Body of pancreas (tissue), 4 donors: Measurements from ENCODE around the gene DMBX1. TPM values are rescaled to one million over a fixed set of nuclear protein-coding genes. Genes with fewer than 3 reads are reported as not detected.

Experiments
- ATAC-seq: fragments of 150-250 bp; one replicate; pipeline ENCODE4 v1.9.1; 2016
- DNase-seq, 4 donors: peaks; one replicate each; pipeline ENCODE4 v3.0.0-alpha.2; 2019
- H3K27ac ChIP-seq, 4 donors: fragments of 200-600 bp; sonication (generic); 1 replicate in 3 of 4; 2 replicates in 1 of 4; pipeline versions ENCODE4 v1.5.1 to v1.6.1; 2016 to 2019; ENCODE audit warnings: mild to moderate bottlenecking in 1 of 4, mixed read lengths in 1 of 4, moderate library complexity in 1 of 4
- H3K27me3 ChIP-seq, 2 donors: fragments of 200-600 bp; sonication (generic); one replicate each; pipeline ENCODE4 v1.6.0; 2016; ENCODE audit warnings: mild to moderate bottlenecking in 1 of 2
- H3K36me3 ChIP-seq, 2 donors: fragments of 200-600 bp; sonication (generic); replicated peaks in 1 of 2; 2 replicates each; pipeline ENCODE4 v1.5.1; 2016; ENCODE audit warnings: low read depth in 2 of 2; ENCODE audit not compliant: insufficient read depth in 1 of 2
- H3K4me1 ChIP-seq: fragments of 200-600 bp; sonication (generic); one replicate; pipeline ENCODE4 v1.6.0; 2016
- H3K4me3 ChIP-seq, 2 donors: fragments of 200-600 bp; sonication (generic); 1 replicate in 1 of 2; 2 replicates in 1 of 2; pipeline ENCODE4 v1.5.1; 2016 to 2019
- H3K9me3 ChIP-seq, 3 donors: fragments of 200-600 bp; sonication (generic); 1 replicate in 2 of 3; 2 replicates in 1 of 3; pipeline ENCODE4 v1.5.1; 2016
- CTCF ChIP-seq, 7 experiments: fragments of 450-650 bp in 4 of 7; fragments of 200-600 bp in 3 of 7; sonication (generic) in 3 of 7; IDR thresholded peaks; one replicate each; pipeline ENCODE4 v1.5.1; 2016 to 2019; ENCODE audit warnings: antibody characterized with exemption in 7 of 7
- POLR2A ChIP-seq, 3 donors: fragments of 450-650 bp; IDR thresholded peaks; one replicate each; pipeline ENCODE4 v1.6.1; 2016; ENCODE audit warnings: antibody characterized with exemption in 3 of 3, mild to moderate bottlenecking in 2 of 3
- WGBS, 2 donors: methylation state at CpG; one replicate each; pipeline ENCODE4 v1.1.5; 2017; 5-methylcytosine and 5-hydroxymethylcytosine counted together
- intact Hi-C: fragments of 100-400 bp; cut with DNase I; formaldehyde crosslinking; loops from one replicate; pipeline ENCODE4 v1.15.1; 2023
- total RNA-seq, 2 donors: library from RNA; depleted of rRNA; stranded (reverse); fragments of >200 nt; gene quantifications; one replicate each; pipeline ENCODE4 v1.1.0, GENCODE V29; 2016

Gene DMBX1
- total RNA-seq, 2 donors from 2014 or later = not detected

GRCh38 chr1:46532498-46533178 is 43.0 kb downstream of the DMBX1 start:
- intact Hi-C loops = no loop called here
- H3K4me3 ChIP-seq = no peak overlapping the region
- H3K36me3 ChIP-seq = no peaks in the 10 kb centered on the region
- no peak overlapping the region for H3K27ac ChIP-seq
- peak; percentile 31 to 65 (median 49) for TF ChIP-seq CTCF (IDR thresholded peaks at IDR 0.05)
- no peak for TF ChIP-seq POLR2A (IDR thresholded peaks at IDR 0.05)
- no peaks in the 10 kb centered on the region for H3K9me3 ChIP-seq
- DNase-seq = peak; percentile 48 to 66 (median 52)
- 4 to 6% methylated on average over 11 to 31 of the region's 31 CpGs for WGBS, 2 donors
- H3K27me3 ChIP-seq = no peaks in the 10 kb centered on the region
- peak; percentile 60 for ATAC-seq
- peaks cover 12% of the 10 kb centered on the region for H3K4me1 ChIP-seq

DNA sequence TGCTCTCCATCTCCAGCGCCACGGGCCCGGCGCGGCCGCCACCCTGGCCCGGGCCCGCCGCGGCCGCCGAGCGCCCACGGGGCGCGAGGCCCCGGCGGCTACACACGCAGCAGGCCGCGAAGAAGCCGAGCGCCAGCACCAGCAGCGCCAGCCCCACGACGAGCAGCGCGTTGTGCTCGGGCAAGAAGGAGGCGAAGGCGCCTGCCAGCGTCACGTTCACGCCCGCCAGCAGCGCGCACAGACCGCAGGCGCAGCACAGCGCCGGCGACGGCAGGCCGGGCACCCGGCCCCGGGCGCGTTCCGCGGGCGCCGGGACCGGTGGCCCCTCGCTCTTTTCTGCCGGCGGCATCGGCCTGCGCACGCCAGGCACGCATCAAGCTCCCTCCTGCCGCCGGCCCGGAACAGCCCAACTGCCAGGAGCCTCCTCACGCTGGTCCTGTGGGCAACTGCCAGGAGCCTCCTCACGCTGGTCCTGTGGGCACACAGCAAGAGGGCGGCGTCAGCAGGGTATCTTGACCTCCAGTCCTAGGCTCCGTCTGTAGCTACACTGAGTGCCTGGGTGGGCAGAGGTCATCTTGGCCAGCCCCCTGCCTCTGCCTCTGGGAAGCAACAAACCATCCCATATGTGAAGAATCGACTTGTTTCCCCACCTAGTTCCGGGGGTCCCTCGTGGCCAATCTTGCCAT is 43.7 kb downstream of the DMBX1 start:
- ATAC-seq (peak; percentile 49), DNase-seq (peak; percentile 22 to 41 (median 30))
- intact Hi-C loops = no loop called here
- Histone ChIP-seq H3K4me1 (peaks cover 6% of the 10 kb centered on the region), H3K36me3 (no peaks in the 10 kb centered on the region), H3K27ac (no peak overlapping the region), H3K27me3 (no peaks in the 10 kb centered on the region), H3K4me3 (no peak overlapping the region), H3K9me3 (no peaks in the 10 kb centered on the region)
- 6 to 53% methylated on average over 6 to 71 of the region's 71 CpGs for WGBS, 2 donors
- no peak for TF ChIP-seq CTCF (IDR thresholded peaks at IDR 0.05)
- TF ChIP-seq POLR2A (IDR thresholded peaks at IDR 0.05) = no peak

- intact Hi-C loops = no loop called here
- peaks cover 6% of the 10 kb centered on the region for H3K4me1 ChIP-seq
- no peak overlapping the region for H3K4me3 ChIP-seq
- no peaks in the 10 kb centered on the region for H3K27me3 ChIP-seq
- TF ChIP-seq CTCF (IDR thresholded peaks at IDR 0.05) (peak; percentile 5 to 47 (median 32)), POLR2A (IDR thresholded peaks at IDR 0.05) (no peak)
- H3K9me3 ChIP-seq = no peaks in the 10 kb centered on the region
- H3K27ac ChIP-seq = no peak overlapping the region
- ATAC-seq = peak; percentile 47
- no peaks in the 10 kb centered on the region for H3K36me3 ChIP-seq
- 38 to 48% methylated on average over 2 of the region's 2 CpGs for WGBS, 2 donors
- peak; percentile 54 to 73 (median 59) for DNase-seq
Observed at GRCh38 chr1:46535063-46535462, 45.4 kb downstream of the DMBX1 start.

DNA sequence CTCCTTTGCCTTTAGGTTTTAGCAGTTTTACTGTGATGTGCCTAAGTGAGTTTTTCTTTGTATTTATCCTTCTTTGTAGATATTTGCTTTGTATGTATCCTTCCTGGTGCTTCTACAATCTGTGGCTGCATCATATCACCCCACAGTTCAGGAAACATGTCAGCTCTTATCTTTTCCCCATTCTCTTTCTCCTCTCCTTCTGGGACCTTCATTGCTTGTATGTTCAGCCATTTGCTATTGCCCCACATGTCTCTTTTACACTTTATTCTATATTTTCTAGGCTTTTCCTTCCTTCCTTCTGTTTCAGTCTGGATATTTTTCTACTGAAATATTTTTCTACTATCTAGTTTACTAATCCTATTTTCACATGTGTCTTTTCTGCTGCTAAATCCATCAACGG is 46.9 kb downstream of the DMBX1 start:
- ATAC-seq (no peak), DNase-seq (no peak)
- H3K36me3 ChIP-seq = no peaks in the 10 kb centered on the region
- H3K27ac ChIP-seq = no peak overlapping the region
- intact Hi-C loops = no loop called here
- no peak overlapping the region for H3K4me3 ChIP-seq
- H3K27me3 ChIP-seq = no peaks in the 10 kb centered on the region
- peaks cover 6% of the 10 kb centered on the region for H3K4me1 ChIP-seq
- 77 to 85% methylated on average over 1 of the region's 1 CpG for WGBS, 2 donors
- no peak for TF ChIP-seq CTCF (IDR thresholded peaks at IDR 0.05)
- TF ChIP-seq POLR2A (IDR thresholded peaks at IDR 0.05) = no peak
- no peaks in the 10 kb centered on the region for H3K9me3 ChIP-seq
